ENCODE data around the gene RDH16. TPM values are rescaled to one million over a fixed set of nuclear protein-coding genes. Genes with fewer than 3 reads are reported as not detected.
A peak's percentile ranks its signal among the peaks of the same experiment; 100 is the strongest.

RDH16 gene
- total RNA-seq, 1 experiment from 2014 or later: 0.59 TPM

GRCh38 chr12:56947633-56948456 lies 9.6 kb downstream of the RDH16 start:
- DNase-seq (ENCODE audit: low read depth, low spot score) (peak; percentile 8), ATAC-seq (peak; percentile 63; the same call in 1 of the 2 replicates)
- ChIA-PET RAD21 (ENCODE audit: low non-redundant PET in 1 of 2, low total read pairs in 2 of 2, uncharacterized antibody in 2 of 2, unreplicated experiment in 2 of 2) (no interaction called here), CTCF (interaction anchor here (0.8 kb wide), 1 partner anchor 53 kb away, joined by 3 read pairs; no protein-coding TSS in a partner anchor), POLR2A (no interaction called here)
- Histone ChIP-seq H3K9ac (ENCODE audit: low read length) (no peak overlapping the region), H3K27ac (ENCODE audit: low read depth, low read length) (no peak overlapping the region), H3K9me2 (ENCODE audit: insufficient read depth) (no peaks in the 10 kb centered on the region), H2AFZ (ENCODE audit: low read depth, low read length, poor library complexity, severe bottlenecking) (no peak overlapping the region), H3K36me3 (ENCODE audit: control insufficient read depth in 1 of 2, insufficient read depth in 2 of 2, low read length in 2 of 2) (no peaks in the 10 kb centered on the region), H3K4me2 (ENCODE audit: low read length) (no peak overlapping the region), H3K9me3 (ENCODE audit: control insufficient read depth in 1 of 2, insufficient read depth in 1 of 2, low read depth in 1 of 2, low read length in 2 of 2) (no peaks in the 10 kb centered on the region), H4K20me1 (ENCODE audit: insufficient read depth) (no peaks in the 10 kb centered on the region), H3K27me3 (ENCODE audit: insufficient read depth, low read length) (no peaks in the 10 kb centered on the region), H3K79me2 (ENCODE audit: insufficient read depth, low read length) (no peaks in the 10 kb centered on the region), H3K4me3 (replicated peaks in 1 of 2; ENCODE audit: low read depth in 1 of 2, low read length in 2 of 2) (no peak overlapping the region), H3K4me1 (ENCODE audit: control insufficient read depth in 1 of 2, insufficient read depth in 2 of 2, low read length in 2 of 2) (peaks cover 0 to 5% of the 10 kb centered on the region in 2 experiments; a peak in 1 of 4 replicates)
- BruUV-seq (replicated peaks): no TSS peak
- TF ChIP-seq CBX3 (IDR thresholded peaks at IDR 0.05; ENCODE audit: low read depth) (0 out of 2 replicates have a peak, but pooled peaks have one; percentile 12), ZFX (IDR thresholded peaks at IDR 0.05) (no peak), SIN3A (IDR thresholded peaks at IDR 0.05; ENCODE audit: low read depth) (no peak), YY1 (IDR thresholded peaks at IDR 0.05; ENCODE audit: extremely low read depth, insufficient replicate concordance, low read depth, low read length) (no peak), RAD21 (IDR thresholded peaks at IDR 0.05; ENCODE audit: low read depth) (peak; percentile 70), CTCF (IDR thresholded peaks at IDR 0.05 in 2 of 3, conservative IDR thresholded peaks at IDR 0.05 in 1 of 3; ENCODE audit: borderline replicate concordance in 1 of 3, insufficient read depth in 1 of 3, low read depth in 2 of 3, low read length in 2 of 3) (peak; percentile 6 to 49 (median 34); a peak in 4 of 6 replicates), JUND (IDR thresholded peaks at IDR 0.05) (no peak)
- intact Hi-C loops (cut with micrococcal nuclease): loop anchor here (5.0 kb wide), 1 partner anchor 39 kb away; no protein-coding TSS in a partner anchor
